Hematopoietic multipotent progenitor cell treated with erythropoietin and hydrocortisone succinate and interleukin-3 and kit ligand, for 8 days (in vitro differentiated cells): Measurements from ENCODE around the gene PLEKHA5.
A peak's percentile ranks its signal among the peaks of the same experiment; 100 is the strongest.

Experiments used
- DNase-seq: peaks from one replicate; pipeline ENCODE4 v3.0.0-alpha.2; 2015

Gene PLEKHA5

DNA sequence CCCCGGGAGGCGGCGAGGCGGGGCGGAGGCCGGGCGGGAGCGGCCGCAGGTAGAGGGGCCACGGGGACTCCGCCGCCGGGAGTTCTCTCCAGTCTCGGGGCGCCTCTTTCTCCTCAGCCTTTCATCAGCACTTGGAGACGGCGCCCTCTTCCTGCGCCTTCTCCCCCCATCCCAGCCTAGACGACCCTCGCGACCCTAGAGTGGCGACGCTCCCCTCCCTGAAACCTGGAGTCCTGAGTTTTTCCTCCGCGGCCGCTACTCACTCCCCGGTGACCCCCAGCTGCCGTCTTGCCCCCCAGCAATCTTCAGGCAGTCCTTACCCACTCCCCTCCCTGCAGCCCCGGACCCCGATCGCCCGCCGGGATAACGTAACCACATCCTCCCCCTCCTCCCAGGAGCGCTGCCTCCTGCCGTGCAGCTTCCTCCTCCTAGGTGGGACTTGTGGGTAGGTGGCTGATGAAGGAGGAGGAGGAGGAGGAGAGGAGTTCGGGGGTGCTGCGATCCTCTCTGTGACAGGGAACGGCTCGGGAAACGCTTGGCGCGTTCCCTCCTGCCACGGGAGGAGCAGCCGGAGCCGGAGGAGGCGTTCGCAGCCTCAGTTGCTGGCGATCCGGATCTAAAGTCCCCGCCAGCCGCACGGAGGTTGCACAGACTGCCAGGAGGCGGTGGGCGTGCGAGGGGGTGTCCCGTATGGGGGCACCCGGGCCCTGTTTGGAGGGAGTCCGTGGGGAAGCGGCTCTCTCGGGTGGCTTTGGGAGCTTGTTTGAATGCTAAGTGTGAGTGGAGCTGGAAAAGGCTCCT, 891 bp downstream of the PLEKHA5 start:
- DNase-seq: peak; percentile 18

DNA sequence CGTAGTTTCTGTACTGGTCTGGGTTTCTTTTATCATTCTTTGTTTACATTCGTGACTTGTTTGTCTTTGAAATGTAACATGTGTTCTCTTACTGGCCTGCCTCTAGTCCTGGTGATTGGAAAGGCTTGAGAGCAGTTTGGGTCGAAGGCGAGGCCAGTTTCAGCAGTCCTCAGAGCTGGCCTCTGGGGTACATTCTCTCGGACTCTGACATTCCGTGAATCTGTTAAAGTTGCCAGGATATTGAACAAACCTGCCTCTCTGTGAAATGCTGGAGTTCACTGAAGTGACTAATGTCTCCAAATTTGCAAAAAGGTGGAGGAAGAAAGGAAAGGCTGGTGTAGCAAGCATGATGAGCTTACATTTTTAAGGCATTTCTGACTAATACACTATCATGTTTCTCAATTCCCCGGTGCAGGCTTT, 1.5 kb downstream of the PLEKHA5 start:
- peak; percentile 36 for DNase-seq

- DNase-seq: no peak
Observed at GRCh38 chr12:19138551-19138950, 9.0 kb downstream of the PLEKHA5 start.

DNA sequence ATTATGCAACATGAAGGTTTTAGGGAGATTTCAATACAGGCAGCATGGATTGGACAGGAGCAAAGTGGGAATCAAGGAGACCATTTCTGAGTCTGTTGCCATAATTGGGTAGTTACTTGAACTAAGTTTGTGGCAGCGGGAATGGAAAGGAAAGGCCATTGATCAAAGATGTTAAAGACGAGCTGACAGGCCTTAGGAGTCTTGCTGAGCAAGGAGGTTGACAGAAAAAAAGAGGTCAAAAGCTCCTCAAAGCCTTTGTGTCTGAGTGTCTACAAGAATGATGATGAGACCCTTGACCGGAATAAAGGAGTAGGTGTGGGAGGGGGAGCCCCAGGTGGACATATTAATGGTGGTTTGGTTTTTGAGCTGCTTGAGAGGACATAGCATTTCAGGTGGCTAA, 9.4 kb downstream of the PLEKHA5 start:
- DNase-seq: no peak

DNA sequence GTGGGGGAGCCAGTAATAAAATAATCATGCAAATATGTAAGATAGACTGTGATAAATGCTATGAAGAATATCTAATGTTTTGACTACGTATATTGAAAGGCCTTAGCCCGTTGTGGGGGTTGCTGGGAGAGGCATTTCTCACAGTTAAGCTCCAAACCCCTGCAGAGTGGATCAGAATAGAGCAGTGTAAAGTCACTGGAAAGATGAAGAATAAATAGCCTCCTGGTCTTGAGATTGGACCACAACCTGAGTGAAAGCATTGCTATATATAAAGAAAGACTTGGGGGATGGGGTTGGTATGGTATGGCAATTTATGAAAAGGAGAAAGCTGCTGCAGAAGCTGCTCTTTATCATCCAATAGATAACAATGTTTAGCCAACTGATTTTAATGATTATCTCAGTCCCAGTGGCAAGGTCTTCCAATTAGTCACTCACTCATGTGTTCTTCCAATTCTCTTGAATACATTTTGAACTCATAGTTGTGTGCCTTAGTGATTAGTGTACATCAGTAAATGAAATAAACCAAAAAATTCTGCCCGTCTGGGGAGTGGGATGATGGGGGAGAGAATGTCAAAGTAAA, 10.2 kb downstream of the PLEKHA5 start:
- no peak for DNase-seq

GRCh38 chr12:19140381-19141236, 11.1 kb downstream of the PLEKHA5 start:
- no peak for DNase-seq

DNA sequence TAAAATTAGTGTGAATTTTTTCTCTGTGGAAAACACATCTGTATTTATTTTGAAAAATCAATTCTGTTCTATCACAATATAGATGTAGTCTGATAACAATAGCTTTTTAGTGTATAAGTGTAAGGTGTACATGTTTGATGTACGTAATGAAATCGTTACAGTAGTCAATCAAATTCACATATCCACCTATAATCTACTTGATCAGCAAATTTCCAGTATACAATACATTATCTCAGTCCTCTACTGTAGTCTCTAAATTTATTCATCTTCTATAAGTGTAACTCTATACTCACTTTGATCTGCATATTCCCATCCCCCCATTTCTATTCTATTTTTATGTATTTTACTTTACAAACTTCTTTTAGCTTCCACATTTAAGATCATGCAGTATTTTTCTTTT, 13.0 kb downstream of the PLEKHA5 start:
- DNase-seq: no peak

GRCh38 chr12:19144287-19144686, 14.8 kb downstream of the PLEKHA5 start:
- DNase-seq: no peak

GRCh38 chr12:19144985-19145384, 15.5 kb downstream of the PLEKHA5 start:
- no peak for DNase-seq

- DNase-seq: no peak
Observed at GRCh38 chr12:19148860-19149259, 19.3 kb downstream of the PLEKHA5 start.

DNA sequence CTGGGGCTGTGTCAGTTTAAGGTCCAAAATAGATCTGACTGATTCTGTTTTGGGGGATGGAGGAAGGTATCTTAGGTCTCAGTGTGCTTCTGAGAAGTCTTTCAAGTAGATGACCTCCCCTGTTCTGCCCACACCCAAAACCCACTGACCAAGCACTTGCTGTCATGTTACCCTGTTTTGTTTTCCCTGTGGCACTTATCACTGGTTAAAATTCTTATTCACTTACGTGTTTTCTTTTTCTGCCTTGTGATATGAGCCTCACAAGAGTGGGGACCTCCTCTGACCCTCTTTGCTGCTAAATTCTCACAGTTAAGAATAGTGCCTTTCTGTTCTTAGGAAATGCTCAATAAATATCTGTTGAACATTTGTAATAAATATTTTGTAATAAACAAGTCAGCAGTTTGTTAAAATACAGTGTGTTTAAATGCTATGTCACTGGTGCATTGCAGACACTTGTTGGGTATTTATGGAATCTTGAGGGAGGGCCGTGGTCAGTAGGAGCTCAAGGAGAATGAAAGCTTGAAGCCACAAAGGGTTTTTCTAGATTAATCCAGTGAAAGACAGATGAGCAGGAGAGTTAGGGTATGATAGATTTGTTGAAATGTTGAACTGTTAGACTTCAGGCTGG, 20.9 kb downstream of the PLEKHA5 start:
- DNase-seq: no peak

DNA sequence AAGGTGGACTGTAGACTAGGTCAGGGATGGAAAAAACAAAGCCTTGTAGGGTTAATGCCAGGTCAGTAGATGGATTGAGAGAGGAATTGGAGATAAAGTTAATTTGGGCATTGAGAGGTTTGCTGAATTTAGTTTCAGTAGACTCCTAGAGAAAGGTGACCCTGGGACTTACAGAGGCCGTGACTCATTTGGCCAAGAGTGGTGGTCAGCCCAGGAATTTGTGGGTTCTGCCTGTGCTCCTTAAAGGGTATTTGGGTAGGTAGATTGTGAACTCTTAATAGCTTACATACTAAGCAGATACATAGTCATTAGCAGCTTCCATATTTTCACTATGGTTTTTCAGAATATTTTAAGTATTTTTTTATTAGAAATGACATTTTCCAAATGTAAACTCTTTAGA, 21.8 kb downstream of the PLEKHA5 start:
- DNase-seq: no peak

DNA sequence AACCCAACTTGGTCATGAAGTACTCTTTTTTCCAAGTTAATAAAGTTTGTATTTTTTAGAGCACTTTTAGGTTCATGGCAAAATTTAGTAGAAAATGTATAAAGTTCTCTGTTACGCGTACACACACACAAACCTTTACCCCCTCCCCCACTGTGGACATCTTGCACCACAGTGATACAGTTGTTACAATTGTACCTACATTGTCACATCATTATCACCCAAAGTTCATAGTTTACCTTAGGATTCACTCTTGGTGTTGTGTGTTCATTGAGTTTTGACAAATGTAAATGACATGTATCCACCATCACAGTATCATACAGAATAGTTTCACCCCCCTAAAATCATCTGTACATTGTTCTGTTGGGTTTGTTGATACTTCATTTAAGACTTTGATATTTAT, 23.9 kb downstream of the PLEKHA5 start:
- no peak for DNase-seq

DNA sequence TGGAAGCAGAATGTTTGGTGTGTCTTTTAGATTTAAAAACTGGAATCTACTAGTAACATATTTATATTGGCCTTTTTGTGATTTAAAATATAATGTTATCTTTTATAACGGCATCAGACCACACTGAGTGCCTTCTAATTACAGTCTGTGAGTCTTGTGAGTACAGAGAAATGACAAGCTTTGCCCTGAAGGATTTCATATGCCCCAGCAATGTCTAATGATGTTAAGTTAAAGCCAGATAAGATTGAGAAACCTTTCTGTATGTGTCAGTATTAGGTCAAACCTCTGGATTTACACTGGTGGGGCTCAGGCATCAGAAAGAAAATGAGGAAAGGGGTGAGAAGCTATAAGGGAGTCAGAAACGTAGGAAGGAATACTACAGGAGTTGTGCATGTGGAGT, 25.2 kb downstream of the PLEKHA5 start:
- DNase-seq: no peak

GRCh38 chr12:19155981-19156734, 26.6 kb downstream of the PLEKHA5 start:
- DNase-seq: no peak

GRCh38 chr12:19158923-19159322, 29.4 kb downstream of the PLEKHA5 start:
- DNase-seq: no peak

DNA sequence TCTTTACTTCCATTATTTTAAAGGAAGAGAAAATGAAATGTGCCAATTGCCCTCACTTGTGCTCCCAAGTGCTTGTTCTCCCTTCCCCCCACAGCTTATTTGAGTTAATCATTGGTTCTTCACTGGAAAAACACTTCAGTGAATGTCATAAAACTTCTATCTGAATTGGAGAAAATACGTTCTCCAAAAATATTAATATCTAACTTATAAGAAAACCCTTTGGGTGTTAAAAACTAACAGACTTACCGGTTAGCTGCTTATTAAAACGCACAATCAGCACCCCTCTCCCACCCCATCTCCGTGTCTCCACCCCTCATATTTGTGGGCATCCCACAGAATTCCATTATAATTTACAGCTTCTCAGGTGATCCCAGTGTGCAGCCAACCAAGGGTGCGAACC, 31.7 kb downstream of the PLEKHA5 start:
- no peak for DNase-seq

DNA sequence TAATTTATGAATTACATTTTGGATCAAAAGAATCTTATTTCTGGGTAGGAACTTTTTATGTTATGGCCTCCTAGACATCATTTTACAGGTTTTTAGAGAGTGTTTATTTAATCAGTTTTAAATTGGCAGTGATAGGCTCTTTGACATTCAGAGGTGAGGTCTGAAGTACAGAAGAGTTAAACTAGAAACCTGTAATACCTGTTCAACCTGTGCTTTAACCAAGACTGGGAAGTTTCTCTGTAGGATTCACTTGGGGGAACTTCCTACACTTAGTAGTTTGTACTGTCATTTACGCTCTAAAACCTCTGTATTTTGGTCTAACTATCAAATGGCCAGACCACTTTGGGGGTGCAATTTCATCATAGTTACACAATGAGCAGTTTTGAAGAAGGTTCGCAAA, 35.9 kb downstream of the PLEKHA5 start:
- no peak for DNase-seq

GRCh38 chr12:19166387-19166786, 36.9 kb downstream of the PLEKHA5 start:
- no peak for DNase-seq

GRCh38 chr12:19166956-19167355, 37.4 kb downstream of the PLEKHA5 start:
- DNase-seq: no peak

- DNase-seq: no peak
Observed at GRCh38 chr12:19167708-19168107, 38.2 kb downstream of the PLEKHA5 start.

- no peak for DNase-seq
Observed at GRCh38 chr12:19168644-19169043, 39.1 kb downstream of the PLEKHA5 start.

DNA sequence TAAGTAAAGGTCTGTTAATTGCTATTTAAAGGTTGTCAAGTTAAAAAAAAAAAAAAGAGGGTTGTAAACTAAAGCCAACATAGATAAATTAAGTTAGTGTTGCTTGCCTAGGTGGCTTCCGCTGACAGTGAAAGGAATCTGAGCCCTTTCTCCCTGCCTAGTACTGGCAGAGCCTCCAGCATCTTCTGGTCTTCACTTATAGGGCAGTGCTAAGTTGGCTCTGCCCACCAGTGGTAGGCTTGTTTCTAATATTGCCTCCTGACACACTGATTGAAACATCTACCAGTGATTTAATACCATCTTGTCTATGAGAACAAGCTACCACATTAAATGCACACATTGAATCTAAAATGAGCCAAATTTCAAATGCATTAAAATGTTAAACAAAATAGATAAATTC, 39.7 kb downstream of the PLEKHA5 start:
- no peak for DNase-seq
